IPS-11a (cell line): ENCODE measurements around the gene STAP2.
"Not testable (repeated sequence)": the region's sequence is repeated elsewhere in the genome, so short reads cannot be mapped to it uniquely, and the experiment has no call there.

Experiments used
- H3K4me3 ChIP-seq: one replicate; pipeline ENCODE4 v1.5.1; 2013; ENCODE audit warnings: low read depth, low read length, control low read depth

STAP2 gene

GRCh38 chr19:4278010-4278409 is 60.6 kb downstream of the STAP2 start:
- no peak overlapping the region for H3K4me3 ChIP-seq

GRCh38 chr19:4277191-4277696 is 61.4 kb downstream of the STAP2 start:
- H3K4me3 ChIP-seq = no peak overlapping the region

GRCh38 chr19:4274321-4274686 is 64.3 kb downstream of the STAP2 start:
- H3K4me3 ChIP-seq = not testable (repeated sequence)
